ENCODE data around the gene HOXA7. TPM values are rescaled to one million over a fixed set of nuclear protein-coding genes. Genes with fewer than 3 reads are reported as not detected.

Gene HOXA7
- total RNA-seq, 1 donor from 2014 or later = not detected

DNA sequence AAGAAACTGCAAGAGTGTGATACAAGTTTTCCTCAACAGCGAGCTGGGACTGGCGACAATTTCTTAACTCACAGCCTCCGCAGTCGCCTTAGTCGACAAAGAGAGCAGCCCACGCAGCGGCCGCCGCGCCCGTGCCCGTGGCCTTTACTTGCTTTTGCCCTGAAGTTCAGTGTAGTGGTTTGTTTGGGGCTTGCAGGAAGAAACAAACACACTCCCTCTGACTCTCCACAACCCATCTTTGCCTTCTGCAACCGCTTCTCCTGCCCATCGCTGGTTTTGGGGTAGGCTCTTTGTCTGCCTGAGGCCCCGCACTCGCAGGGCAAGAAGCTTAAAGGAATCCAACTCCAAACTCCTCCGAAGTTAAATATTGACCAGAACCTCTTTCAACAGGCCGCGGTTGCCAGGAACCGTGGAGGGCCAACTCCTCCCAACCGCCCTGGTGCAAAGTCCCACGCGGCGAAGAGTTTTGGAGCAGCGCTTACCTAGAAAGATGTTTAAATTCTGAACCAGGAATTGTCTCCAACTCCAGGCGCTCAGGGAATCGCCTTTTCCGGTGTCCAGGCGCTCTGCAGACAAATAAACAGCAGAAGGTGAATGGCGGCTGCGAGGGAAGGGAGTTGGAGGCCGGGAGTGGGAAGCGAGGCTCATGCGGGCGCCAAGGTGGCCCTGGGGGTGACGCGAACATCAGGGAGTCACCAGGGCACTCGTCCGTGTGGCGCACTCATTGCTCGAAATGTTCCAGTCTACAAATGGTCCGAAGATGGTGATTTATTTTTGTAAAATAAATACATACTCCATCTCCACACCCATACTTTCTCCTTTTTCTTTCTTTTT, 34.2 kb downstream of the HOXA7 start:
- intact Hi-C loops (cut with micrococcal nuclease) = no loop called here
- no peak for DNase-seq
- H3K27ac Mint-ChIP-seq = no peak overlapping the region
- peaks cover 16% of the 10 kb centered on the region for H3K27me3 Mint-ChIP-seq
- H3K36me3 Mint-ChIP-seq (ENCODE audit: low read depth) = no peaks in the 10 kb centered on the region
- H3K4me3 Mint-ChIP-seq = no peak overlapping the region
- H3K4me1 Mint-ChIP-seq = no peaks in the 10 kb centered on the region
- H3K9me3 Mint-ChIP-seq = no peaks in the 10 kb centered on the region

DNA sequence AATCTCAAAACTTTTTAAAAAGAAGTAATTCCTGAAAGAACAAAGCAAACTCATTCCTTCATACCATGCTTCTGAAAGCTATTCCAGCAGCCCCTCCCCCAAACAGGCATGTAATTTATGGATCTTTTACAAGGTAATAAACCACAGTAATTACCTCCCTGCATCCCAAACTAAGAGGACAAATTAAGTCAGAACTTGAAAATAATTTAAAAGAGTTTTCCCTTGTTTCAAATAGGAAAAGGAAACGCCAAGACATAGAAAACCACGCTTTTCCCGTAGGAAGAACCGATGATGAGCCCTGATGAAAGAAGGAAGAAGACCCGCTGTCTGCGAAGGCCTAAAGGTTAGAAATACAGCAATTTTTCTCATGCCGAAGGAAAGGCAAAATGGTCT, 34.8 kb downstream of the HOXA7 start:
- H3K4me3 Mint-ChIP-seq = no peak overlapping the region
- no peaks in the 10 kb centered on the region for H3K9me3 Mint-ChIP-seq
- no peak for DNase-seq
- no peaks in the 10 kb centered on the region for H3K4me1 Mint-ChIP-seq
- intact Hi-C loops (cut with micrococcal nuclease) = no loop called here
- H3K27ac Mint-ChIP-seq = no peak overlapping the region
- no peaks in the 10 kb centered on the region for H3K36me3 Mint-ChIP-seq (ENCODE audit: low read depth)
- peaks cover 11% of the 10 kb centered on the region for H3K27me3 Mint-ChIP-seq

DNA sequence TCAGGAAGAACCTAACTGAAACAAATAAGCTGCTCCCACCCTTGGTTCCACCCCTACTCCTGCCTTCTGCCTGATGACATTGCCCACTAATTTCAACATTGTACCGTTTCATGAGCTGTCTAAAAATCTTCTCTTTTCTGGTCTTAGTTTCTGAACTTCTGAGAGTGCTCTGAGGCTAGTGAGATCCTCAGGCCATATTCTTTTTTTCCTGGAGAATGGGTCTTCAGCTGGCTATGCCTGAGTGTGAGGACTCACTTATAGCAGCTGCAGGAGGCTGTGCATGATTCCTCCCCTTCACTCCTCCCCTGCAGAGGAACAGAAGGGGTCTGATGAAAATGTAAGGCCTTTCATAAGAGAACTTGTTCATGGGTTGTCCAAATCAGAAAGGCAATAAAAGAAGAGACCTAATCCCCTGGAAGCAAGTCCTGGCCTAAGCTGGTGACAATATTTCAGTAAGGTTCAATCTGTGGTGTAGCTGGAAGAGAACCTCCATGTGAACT, 37.0 kb downstream of the HOXA7 start:
- no peak for DNase-seq
- Mint-ChIP-seq H3K27me3 (no peaks in the 10 kb centered on the region), H3K36me3 (ENCODE audit: low read depth) (no peaks in the 10 kb centered on the region), H3K4me3 (no peak overlapping the region), H3K27ac (no peak overlapping the region), H3K9me3 (no peaks in the 10 kb centered on the region), H3K4me1 (no peaks in the 10 kb centered on the region)
- intact Hi-C loops (cut with micrococcal nuclease) = no loop called here

DNA sequence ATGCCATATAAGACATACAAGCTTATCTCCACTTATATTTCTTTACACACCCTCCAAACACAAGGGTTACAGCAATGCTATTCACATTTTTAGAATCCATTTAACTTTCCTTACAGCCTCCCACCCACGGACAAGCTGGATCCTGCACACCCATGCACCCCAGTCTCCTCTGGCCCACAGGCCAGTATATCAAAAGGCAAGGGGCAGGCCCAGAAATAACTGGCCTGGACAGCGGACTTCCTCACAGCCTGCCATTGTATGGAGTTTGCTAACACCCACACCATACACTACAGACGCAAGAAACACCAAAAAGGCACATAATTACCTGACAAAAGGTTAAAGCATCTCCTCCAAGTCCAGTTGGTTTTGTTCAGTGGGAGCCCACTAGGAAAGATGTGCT, 37.9 kb downstream of the HOXA7 start:
- DNase-seq = no peak
- Mint-ChIP-seq H3K27ac (no peak overlapping the region), H3K27me3 (no peaks in the 10 kb centered on the region), H3K36me3 (ENCODE audit: low read depth) (no peaks in the 10 kb centered on the region), H3K4me1 (no peaks in the 10 kb centered on the region), H3K9me3 (no peaks in the 10 kb centered on the region), H3K4me3 (no peak overlapping the region)
- intact Hi-C loops (cut with micrococcal nuclease) = no loop called here

DNA sequence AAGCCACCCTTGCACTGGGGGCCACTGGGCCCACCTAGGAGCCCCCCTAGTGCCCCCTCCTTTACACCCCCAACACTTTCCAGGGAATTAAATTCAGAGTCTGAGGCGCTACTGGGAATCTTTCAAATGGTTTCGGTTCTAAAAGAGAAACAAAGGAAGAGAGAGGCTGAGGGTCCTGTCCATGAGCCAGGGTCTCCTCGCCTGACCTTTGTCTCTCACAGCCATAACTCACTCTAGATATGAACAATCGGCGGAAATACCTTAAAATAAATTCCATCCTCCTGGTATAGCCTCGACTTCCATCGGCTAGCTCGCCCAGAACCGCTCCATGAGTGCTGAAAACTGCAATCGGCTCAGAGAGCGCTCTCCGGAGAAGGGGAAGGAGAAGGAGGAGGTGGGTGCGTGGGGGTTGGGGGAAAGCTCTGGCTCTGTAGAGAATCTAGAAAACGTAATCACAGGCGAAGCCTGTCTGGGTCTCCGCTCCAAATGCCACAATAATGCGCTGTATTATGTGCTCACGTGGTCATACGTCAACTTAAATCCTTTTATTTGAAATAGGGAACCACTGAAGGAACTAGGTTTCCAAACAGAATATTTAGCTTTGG, 38.5 kb downstream of the HOXA7 start:
- no peaks in the 10 kb centered on the region for H3K4me1 Mint-ChIP-seq
- H3K27me3 Mint-ChIP-seq = no peaks in the 10 kb centered on the region
- intact Hi-C loops (cut with micrococcal nuclease) = no loop called here
- no peaks in the 10 kb centered on the region for H3K36me3 Mint-ChIP-seq (ENCODE audit: low read depth)
- no peak overlapping the region for H3K27ac Mint-ChIP-seq
- no peak for DNase-seq
- no peaks in the 10 kb centered on the region for H3K9me3 Mint-ChIP-seq
- H3K4me3 Mint-ChIP-seq = no peak overlapping the region

DNA sequence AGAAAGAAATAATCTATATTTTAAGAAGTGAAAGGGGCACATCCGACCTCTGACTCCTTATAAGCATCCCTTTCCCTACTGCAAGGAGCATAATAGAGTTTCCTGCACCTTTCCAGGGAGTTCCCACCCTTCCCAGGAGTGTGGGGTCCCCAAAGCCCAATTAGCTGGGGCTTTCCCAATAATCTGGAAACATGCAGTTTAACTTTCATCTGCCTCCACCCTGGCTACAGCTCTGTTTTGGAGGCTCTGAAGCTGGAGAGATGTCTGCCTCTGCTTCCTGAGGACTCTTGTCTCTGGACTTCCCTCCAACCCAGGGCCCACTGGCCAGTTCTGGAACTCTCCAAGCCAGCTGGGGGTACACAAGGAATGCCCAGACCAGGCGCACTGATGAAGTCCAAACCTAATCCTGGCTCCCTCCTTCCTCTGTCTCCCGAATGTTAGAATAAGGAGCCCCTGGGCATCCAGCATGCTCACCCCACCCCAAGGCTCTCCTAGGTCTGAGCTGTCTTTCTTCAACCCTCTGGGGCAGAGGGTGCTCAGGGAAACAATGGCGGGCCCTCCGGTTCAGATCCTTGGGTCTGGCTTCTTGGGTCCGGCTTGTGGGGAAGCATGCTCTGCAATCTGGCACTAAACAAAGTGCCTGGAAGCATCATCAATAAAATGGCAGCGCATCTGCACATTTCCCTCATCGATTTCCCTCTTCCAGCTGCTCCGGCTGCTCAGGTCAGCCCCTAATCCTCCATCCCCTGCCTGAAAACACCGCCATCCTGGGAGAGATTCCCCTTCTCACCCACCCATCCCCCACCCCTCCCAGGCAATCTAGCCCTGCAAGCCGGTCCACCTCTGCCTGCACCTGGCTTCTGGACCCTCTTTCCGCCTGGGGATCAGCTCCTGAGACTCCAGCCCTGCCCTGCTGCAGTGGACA, 39.3 kb downstream of the HOXA7 start:
- intact Hi-C loops (cut with micrococcal nuclease) = no loop called here
- no peak overlapping the region for H3K27ac Mint-ChIP-seq
- no peaks in the 10 kb centered on the region for H3K4me1 Mint-ChIP-seq
- no peaks in the 10 kb centered on the region for H3K36me3 Mint-ChIP-seq (ENCODE audit: low read depth)
- no peaks in the 10 kb centered on the region for H3K9me3 Mint-ChIP-seq
- no peak for DNase-seq
- no peaks in the 10 kb centered on the region for H3K27me3 Mint-ChIP-seq
- no peak overlapping the region for H3K4me3 Mint-ChIP-seq

DNA sequence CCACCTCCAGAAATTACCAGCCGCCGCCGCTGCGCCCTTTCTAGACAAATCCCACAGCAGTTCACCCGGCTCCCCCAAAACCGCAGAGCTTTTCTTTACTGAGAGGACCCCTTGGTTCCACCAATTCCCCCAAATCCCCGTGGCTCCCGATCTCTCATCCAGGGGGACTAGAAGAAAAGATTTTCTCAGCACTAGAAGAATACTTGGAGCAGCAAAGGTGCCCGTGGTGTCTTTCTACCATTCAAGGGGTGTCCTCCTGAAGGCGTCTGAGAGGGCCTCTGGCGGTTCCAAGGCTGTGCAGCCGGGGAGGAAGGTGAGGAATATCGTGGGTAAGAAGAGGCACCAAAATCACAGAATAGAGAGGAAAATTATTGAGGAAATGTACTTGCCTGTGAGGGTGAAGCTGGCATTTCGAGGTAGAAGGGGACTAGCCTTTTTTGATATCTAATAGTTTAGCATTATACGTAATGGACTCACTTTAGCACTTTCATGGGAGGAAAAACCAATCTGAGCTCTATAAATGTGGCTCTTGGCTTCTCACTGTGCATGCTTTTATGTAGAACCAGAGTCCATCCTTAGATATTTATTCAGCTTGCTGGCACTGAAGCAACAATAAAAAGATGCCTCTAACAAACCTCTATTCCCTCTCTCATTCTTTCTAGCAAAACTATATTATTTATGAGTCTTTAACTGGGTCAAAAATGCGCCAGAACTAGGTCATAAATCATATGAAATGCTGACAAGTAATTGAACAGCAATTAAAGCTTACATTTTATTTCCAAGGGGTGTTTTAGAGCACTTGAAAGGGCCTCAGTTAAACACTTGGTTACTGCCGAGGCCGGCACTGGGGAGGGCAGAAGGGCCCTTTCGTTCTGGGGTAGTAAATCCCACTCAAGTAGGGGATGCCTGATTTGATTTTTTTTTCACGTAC, 40.2 kb downstream of the HOXA7 start:
- no peak for DNase-seq
- intact Hi-C loops (cut with micrococcal nuclease) = no loop called here
- Mint-ChIP-seq H3K27me3 (peaks cover 5% of the 10 kb centered on the region), H3K4me3 (no peak overlapping the region), H3K36me3 (ENCODE audit: low read depth) (no peaks in the 10 kb centered on the region), H3K9me3 (no peaks in the 10 kb centered on the region), H3K27ac (no peak overlapping the region), H3K4me1 (no peaks in the 10 kb centered on the region)

DNA sequence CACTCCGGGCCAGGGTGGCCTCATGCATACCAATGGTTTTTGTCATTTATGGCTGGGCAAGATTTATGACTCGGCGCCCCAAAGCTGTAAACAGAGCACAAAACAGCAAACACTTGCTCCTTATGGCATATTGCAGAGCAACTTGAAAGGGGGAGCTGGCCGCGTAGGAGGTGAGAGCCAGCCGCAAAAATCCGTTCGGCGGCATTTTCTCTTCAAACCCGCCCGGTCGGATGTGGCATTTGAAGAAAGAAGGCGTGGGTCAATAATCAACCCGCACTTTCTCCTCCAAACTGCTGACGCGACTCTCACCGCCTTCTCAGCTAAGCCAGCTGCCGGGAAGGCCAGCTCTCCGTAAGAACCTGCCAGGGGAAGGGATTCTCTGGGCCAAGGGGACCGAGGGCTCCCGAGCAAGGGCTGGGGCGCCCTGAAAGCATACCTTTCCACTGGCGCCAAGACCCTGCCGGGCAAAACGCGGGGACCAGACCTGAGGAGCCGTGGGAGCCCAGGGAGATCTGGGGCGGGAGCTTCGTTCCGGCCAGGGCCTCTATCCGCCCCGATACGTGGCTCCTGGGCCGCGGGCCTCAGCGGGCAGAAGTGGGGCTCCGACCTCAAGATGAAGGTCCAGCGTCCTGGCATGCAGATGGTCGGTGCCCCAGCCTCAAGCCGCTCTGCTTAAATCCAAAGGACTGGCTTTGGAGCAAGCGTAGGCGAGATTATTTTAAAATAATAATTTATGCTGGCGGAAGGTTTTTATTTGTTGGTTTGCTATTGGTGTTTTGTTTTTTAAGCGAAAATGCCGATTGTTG, 41.1 kb downstream of the HOXA7 start:
- Mint-ChIP-seq H3K4me1 (no peaks in the 10 kb centered on the region), H3K9me3 (no peaks in the 10 kb centered on the region), H3K27ac (no peak overlapping the region), H3K36me3 (ENCODE audit: low read depth) (no peaks in the 10 kb centered on the region), H3K4me3 (no peak overlapping the region), H3K27me3 (peaks cover 5% of the 10 kb centered on the region)
- intact Hi-C loops (cut with micrococcal nuclease) = no loop called here
- DNase-seq = no peak

DNA sequence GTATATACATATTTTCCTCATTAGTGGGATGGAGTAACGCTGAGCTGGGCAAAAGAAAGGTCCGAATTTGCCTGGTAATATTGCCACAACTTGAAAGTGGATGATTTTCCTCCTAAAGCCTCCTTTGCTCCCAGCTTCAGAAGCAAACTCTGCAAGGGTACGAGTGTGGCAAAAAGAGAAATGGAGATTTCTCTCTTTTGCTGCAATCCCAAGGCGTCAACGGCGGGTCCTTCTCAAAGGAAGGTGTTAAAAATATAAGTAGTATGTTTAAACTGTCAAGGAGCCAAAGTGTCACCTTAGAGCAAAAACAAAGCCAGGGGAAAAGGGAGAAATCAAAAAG, 41.6 kb downstream of the HOXA7 start:
- Mint-ChIP-seq H3K27me3 (peaks cover 5% of the 10 kb centered on the region), H3K9me3 (no peaks in the 10 kb centered on the region), H3K27ac (no peak overlapping the region), H3K4me1 (no peaks in the 10 kb centered on the region), H3K36me3 (ENCODE audit: low read depth) (no peaks in the 10 kb centered on the region), H3K4me3 (no peak overlapping the region)
- intact Hi-C loops (cut with micrococcal nuclease) = no loop called here
- no peak for DNase-seq

DNA sequence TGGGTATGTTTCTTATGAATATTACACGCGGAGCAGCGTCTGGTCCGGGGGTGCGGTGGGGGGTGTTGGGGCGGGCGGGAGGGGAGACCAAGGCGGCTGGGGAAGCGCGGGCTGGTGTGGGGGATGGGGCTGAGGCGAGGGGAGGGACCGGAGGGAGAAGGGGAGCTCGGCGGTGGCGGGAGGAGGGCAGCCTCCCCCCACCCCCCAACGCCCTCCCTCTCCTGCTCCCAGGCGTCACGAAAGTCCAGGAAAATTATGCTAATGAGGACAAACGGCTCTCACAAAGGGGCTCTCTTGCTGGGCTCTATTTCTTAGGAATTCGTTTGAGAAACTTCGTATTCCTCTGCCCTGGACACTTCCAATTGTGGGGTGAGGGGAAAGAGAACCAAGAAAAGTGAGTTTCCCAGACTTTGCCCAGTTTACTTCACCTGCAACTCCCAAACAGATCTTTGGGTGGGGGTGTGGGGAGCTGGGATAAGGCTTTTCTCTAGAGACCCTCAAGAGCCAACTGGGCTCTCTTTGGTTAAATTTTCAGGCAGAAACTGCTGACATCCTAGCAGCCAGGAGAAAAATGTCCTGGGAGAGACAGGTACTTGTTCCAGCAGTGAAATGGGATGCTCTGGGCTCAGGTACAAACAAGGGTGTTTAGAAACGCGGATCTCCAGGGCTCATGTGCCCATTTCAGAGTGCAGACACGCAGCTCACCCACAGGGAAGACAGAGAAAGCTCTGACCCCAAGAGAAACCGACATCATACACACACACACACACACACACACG, 42.3 kb downstream of the HOXA7 start:
- no peak overlapping the region for H3K4me3 Mint-ChIP-seq
- intact Hi-C loops (cut with micrococcal nuclease) = no loop called here
- no peak overlapping the region for H3K27ac Mint-ChIP-seq
- no peak for DNase-seq
- H3K36me3 Mint-ChIP-seq (ENCODE audit: low read depth) = no peaks in the 10 kb centered on the region
- H3K27me3 Mint-ChIP-seq = peaks cover 5% of the 10 kb centered on the region
- H3K4me1 Mint-ChIP-seq = no peaks in the 10 kb centered on the region
- no peaks in the 10 kb centered on the region for H3K9me3 Mint-ChIP-seq

DNA sequence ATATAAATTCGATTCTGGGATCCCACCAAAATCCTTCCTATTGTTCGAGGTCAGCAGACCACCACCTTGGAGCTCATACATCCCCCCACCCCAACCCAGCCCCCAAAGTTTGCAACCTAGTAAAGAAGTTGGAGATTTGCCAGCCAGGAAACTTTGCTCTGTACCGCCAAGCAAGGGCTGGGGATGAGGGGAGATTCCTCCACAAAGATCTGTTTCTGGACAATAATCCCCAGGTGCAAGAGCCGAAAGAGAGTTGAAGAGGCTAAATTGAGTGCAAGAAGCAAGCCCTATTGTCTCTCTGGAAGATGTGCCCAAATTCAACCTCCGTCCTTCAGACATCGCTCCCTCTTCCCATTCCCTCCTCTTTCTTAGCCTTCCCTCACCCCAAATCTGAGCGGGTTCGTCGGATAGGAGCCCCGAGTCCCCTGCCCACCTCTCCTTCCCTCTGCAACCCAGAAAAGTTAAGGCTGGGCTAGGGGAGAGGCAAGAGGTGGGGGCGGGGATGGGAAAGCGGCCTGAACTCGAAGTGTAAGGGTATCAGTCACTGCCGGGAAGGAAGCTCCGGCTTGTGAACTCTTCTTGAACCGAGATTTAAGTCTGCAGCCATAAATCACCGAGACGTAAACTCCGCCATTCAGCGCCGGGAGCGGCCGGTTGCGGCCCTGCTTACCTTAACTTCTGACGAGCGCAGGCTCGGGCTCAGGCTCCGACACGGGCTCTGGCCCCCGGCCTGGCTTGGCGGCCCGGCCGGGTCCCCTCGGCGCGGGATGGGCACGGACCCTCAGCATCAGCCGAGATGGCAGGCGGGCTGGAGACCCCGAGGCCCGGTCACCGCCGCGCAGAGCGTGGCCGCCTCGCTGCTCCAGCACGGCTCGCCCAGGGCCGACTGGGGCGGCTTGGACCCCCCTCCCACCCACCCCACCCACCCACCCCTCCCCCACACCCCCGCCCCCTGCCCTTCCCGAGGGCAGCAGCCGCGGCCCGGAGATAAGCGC, 43.2 kb downstream of the HOXA7 start:
- Mint-ChIP-seq H3K9me3 (no peaks in the 10 kb centered on the region), H3K4me1 (no peaks in the 10 kb centered on the region), H3K4me3 (no peak overlapping the region), H3K27me3 (peaks cover 5% of the 10 kb centered on the region), H3K36me3 (ENCODE audit: low read depth) (no peaks in the 10 kb centered on the region), H3K27ac (no peak overlapping the region)
- intact Hi-C loops (cut with micrococcal nuclease) = no loop called here
- no peak for DNase-seq
